Lower leg skin (tissue), 3 donors: ENCODE results near the gene MUC22.

Source experiments
- CTCF ChIP-seq, 3 donors: fragments of 450-650 bp; IDR thresholded peaks; one replicate each; pipeline ENCODE4 v1.5.1; 2016; ENCODE audit warnings: antibody characterized with exemption in 3 of 3, mild to moderate bottlenecking in 3 of 3, moderate library complexity in 2 of 3
- POLR2A ChIP-seq, 2 donors: fragments of 450-650 bp; IDR thresholded peaks; one replicate each; pipeline ENCODE4 v1.6.1; 2016 to 2017; ENCODE audit warnings: antibody characterized with exemption in 2 of 2, mild to moderate bottlenecking in 1 of 2, moderate library complexity in 1 of 2

- TF ChIP-seq CTCF (IDR thresholded peaks at IDR 0.05) (no peak), POLR2A (IDR thresholded peaks at IDR 0.05) (no peak)
Observed at GRCh38 chr6:31008165-31008564, 2.1 kb upstream of the MUC22 start.
